ENCODE measurements around the gene ADD3.

The ADD3 gene, protein sequence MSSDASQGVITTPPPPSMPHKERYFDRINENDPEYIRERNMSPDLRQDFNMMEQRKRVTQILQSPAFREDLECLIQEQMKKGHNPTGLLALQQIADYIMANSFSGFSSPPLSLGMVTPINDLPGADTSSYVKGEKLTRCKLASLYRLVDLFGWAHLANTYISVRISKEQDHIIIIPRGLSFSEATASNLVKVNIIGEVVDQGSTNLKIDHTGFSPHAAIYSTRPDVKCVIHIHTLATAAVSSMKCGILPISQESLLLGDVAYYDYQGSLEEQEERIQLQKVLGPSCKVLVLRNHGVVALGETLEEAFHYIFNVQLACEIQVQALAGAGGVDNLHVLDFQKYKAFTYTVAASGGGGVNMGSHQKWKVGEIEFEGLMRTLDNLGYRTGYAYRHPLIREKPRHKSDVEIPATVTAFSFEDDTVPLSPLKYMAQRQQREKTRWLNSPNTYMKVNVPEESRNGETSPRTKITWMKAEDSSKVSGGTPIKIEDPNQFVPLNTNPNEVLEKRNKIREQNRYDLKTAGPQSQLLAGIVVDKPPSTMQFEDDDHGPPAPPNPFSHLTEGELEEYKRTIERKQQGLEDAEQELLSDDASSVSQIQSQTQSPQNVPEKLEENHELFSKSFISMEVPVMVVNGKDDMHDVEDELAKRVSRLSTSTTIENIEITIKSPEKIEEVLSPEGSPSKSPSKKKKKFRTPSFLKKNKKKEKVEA

DNA sequence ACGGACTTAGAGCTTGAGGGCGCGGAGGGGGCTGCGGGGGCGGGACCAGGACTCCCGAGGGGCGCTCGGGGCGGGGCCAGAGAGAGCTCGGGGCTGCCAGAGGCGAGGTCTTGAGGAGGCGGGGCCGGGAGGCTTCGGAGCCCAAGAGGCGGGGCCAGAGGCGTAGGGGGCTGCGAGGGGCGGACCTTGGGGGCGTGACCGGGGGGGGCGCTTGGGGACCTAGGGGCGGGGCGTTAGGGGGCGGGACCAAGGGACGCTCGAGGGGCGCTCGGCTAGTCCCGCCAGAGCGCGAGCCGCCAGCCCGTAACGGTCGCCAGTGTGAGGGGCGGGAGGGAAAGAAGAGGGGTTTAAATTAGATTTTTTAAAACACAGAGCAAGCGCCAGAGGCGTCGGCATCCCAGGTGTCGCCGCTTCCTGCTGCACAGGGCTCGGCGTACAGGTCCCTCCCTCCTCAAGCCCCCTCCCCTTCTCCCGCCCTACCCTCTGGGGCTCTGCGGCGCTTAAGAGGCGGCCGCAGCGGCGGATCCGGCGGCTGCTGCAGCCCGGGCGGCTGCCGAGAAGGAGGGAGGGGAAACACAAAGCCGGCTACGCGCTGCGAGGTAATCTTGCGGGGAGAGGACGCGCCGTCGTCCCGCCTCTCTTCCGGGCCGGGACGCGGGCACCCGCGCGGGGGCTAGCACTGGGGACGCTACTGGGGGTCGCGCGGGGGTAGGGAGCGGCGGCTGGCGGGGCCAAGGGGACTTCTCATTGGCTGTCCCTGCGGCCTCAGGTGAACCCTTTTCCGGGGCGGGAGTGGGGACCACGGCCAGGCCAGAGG, at the start of gene ADD3:
Gene ADD3 (plus strand): TSS at position 284 of the 817 bp plus-strand sequence. CDS start 92,670 bp downstream, outside the sequence.
- H3K4me3 ChIP-seq (ENCODE audit: low read depth, low read length) = peak within 1 kb of the TSS; percentile 83

DNA sequence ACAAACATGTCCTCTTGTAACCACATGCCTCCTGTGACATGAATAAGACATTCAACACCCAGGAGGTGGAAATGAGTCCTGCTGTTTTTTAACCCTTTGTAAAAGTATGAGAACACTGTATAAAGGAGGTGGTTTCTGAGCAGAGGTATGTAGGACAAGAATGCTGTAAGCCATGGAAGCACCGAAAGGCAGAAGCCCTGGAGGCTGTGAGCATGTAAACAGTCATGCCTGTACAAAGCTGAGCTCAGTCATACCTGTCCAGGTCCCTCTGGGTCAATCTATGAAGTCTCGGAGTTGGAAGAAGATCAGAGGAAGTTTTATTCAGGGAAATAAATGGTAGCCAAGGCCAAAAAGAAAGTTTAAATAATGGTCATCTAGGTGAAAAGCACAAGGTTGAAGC, 49.7 kb upstream of the ADD3 start:
- no peak overlapping the region for H3K4me3 ChIP-seq (ENCODE audit: low read depth, low read length)

DNA sequence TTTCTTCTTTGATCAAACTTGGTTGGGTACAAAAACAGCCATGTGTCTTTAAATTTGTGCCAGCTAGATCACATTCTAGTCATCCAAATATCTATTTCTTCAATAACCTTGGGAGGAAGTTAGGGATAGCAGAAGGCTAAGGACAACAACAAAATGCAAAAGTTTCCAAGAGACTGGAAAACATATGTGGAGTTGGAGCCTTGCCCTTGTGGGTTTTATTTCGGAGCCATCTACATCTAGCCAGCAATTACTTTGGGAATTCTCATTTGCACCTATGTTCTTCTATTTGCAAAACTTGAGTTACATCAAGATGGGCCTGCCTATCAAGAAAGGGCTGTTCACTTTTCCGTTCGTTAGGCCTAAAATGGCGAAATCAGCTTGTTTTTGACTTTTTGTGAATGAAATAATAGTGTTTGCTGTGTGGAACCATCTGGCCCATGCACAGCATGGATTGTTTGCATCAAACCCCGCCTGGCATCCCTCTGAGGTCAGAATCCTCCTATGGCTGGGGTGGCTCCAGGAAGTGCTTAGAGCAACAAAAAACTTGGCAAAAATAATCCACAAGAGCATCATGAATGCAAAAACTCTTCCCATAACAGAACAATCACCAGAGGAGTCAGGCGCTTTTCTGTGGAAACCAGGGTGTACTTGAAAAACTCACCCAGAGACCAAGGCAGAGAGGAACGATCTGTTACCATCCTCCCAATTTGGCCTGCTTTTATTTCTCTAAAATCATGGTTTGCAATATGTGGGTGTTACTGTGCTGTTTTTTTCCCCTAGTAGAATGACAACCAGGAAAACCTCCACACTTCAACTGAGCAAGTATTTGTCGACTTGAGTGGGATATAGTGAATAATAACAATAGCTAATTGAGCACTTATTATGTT, 48.3 kb upstream of the ADD3 start:
- no peak overlapping the region for H3K4me3 ChIP-seq (ENCODE audit: low read depth, low read length)

DNA sequence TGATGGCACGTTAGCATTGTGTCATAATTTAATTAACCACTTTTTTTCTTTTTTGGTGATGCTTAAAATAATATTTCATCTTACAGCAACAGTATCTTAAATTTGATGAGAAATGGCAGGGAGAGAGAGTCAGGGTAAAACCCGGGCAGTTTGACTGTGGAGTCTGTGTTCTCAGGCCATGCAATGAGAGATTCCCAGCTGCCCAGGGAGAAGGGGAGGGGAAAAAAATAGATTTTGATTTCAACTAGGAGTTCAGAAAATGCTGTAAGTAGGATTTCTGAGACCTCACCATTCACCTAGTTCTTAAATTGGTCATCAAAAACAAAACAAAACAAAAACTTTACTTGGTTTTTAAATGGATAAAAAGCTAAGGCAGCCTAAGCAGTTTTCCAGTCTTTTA, 47.1 kb upstream of the ADD3 start:
- no peak overlapping the region for H3K4me3 ChIP-seq (ENCODE audit: low read depth, low read length)

DNA sequence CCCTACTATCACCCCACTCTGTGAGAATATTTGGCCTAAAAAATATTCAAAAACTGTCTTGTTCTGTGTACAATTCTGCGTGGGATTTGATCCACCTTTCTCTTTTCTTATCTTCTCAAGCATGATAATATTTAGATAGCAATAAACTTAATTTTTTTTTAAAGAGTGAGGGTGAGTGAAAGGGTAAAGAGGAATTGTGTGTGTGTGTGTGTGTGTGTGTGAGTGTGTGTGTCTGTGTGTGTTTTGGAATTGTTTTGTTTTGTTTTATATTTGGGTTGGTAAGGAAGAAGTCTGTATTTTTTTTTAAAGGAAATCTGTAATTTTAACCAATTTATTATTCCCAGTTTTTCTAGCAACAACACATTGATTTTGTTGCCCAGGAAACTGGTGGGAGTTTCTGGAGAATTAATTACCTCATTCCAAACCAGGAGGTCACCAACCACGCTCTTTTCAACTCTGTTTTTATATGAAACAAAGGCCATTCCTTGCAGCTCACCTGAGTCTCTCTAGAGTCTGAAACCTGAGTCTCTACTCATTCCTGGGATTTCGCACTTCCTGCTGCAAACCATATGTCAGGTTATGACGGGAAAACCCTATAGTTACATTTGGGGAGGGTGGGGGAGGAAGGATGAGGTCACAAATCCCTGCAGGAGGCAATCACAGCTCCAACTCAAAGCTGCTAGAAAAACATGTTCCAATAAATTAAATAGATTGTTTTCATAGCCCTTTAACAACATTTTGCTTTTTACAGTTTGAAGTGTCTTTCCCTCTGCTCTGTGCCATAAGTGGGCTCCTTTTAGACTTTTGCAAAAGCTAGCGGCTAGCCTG, 46.4 kb upstream of the ADD3 start:
- no peak overlapping the region for H3K4me3 ChIP-seq (ENCODE audit: low read depth, low read length)

DNA sequence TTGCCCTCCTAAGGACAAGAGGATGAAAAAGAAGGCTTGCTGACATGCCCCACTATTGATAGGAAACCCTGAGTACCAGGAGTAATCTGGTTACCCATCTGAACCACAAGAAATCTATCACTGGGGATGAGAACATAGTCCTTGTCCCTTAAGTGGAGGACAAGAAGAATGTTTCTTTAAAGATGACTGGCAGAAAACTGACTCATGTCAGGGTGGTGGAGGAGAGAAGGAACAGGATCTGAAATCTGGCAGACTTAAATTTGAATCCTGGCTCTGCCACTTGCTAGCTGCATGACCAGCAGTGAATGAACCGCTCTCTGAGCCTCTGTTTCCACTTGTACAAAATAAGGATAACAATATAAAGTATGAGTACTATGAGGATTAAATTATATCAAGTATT, 45.5 kb upstream of the ADD3 start:
- no peak overlapping the region for H3K4me3 ChIP-seq (ENCODE audit: low read depth, low read length)

DNA sequence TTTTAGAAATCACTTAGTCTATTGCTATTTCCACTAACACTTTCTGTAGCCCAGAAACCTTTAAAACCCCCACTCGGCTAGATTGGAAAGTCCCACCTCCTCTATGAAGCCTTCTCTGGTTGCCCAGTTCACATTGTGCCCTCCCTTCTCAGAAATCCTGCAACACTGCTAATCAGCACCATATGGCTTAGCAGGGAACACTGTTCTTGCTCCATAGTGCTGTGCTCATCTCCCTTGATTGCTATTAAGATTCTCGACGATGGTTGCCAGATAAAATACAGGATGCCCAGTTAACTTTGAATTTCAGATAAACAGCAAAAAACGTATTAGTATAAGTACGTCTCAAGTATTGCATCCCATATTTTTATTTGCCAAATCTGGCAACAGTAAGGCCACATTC, 44.3 kb upstream of the ADD3 start:
- H3K4me3 ChIP-seq (ENCODE audit: low read depth, low read length) = no peak overlapping the region

DNA sequence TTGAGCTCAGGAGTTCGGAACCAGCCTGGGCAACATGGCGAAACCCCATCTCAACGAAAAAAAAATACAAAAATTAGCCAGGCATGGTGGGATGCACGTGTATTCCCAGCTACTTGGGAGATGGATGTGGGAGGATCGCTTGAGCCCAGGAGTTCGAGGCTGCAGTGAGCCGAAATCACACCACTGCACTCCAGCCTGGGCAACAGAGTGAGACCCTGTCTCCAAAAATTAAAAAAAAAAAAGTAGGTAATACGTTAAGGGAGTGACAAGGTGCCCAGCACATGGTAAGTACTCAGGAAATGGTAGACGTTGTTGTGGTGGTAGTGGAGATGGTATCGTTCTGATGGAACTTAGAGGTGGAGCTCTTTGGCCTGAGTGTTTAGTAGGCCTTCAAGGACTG, 43.5 kb upstream of the ADD3 start:
- H3K4me3 ChIP-seq (ENCODE audit: low read depth, low read length) = no peak overlapping the region

DNA sequence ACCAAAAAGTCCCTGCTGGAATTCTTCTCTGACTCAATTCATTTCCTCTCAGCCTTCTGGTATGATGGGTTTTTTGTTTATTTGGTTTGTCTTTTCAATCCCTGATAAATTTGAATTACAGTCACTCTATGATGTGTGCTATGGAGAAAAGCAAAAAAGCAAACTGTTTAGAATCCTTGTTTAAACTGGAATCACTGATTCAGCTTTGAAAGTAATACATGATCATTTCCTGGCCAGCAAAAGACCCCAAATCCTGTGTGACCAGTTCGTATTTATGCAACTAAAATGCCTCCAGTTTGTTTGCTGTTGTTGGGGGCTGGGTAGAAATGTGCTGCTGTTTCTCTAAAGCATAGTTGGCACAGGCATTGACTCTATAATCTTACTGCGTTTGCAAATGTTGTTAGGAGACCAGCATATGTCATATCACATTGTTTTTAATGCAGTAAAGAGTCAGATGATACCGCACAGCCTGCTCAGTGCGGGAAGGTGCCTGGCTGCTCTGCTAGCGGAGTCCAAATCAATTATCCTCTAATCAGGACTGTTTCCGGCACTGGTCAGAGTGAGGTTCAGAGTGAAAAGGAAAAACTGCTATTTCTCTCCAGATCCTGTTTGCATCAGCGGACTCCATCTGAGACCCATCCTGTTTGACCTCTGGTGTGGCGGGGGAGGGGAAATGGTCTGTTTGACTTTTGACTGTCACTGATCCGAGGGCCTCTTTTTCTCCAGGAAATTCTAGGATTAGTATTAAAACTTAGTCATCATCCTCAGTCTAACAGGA, 40.6 kb upstream of the ADD3 start:
- H3K4me3 ChIP-seq (ENCODE audit: low read depth, low read length) = no peak overlapping the region

DNA sequence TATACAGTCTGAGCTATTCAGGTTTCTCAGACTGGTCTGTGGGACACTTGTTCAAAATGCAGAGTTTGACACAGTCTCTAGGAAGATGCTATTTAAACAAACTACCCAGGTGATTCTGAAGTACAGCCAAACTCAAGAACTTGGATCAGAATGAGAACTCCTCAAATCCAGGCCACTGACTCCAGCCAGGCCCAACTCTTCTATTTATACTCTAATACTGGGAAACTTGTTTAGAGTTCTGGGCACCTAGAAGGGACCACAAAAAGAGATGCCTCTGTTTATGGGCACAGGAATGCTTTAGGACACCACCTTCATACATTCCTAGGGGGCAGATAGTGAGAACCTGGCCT, 40.1 kb upstream of the ADD3 start:
- no peak overlapping the region for H3K4me3 ChIP-seq (ENCODE audit: low read depth, low read length)

DNA sequence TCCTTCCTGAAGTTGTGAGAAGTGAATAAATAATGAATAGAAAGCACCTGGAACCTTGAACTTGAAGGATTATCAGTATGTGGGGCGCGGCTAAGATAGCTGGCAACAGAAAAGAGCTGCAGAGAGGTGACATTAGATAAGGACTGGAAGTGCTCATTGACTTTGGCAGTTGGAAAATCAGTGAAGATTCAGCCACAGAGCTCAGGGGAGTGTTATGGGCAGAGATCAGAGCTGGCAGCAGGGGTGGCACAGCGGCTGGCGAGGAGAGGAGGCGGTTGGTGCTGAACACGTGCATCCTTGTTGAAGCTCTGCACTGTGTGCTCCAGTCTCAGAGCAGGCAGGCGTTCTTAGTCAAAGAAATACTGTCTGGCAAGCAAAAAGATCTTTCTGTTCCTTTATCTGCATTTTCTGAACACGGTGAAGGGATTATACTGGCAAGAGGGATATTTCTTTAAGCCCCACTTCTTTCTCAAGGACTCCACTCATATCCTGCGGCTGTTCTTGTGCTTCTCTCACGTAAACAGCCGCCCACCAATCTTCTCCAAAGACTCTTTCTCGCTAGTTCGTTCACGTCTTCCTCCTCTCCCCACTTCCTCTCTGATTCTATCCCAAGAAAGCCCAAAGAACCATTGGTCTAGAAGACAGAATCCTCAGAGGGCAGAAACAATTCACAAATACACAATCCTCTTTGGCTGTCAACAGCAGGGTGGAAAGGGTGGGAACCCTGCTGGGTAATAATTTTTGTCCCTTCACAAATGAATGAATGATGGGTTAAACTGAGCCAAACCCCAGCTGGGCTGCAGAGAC, 38.6 kb upstream of the ADD3 start:
- no peak overlapping the region for H3K4me3 ChIP-seq (ENCODE audit: low read depth, low read length)

DNA sequence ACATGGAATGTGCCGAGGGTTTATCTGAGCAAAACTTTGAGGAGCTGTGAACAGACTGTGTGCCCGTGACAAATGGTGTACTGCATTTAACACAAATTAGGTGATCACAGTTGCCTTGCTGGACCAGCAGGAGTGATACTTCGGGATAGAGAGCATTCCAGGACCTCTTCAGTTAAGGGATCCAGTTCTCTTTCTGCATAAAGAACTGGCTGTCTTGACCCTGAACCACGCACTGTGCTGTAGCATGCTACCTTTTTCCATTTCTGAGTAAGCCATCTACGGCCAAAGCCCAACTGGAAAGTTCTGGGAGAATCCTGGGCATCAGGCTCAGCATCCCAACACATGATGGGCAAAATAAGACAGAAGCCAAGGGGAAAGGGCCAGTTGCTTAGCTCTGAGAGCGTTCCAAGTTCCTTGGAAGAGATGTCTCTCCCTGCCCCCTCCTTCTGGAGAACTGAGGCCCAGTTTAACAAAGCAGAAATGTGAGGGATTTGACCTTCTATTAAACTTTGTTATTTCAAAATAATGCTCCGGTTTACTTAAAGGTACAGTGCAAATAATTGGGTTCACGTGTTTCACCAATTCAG, 37.9 kb upstream of the ADD3 start:
- H3K4me3 ChIP-seq (ENCODE audit: low read depth, low read length) = no peak overlapping the region

DNA sequence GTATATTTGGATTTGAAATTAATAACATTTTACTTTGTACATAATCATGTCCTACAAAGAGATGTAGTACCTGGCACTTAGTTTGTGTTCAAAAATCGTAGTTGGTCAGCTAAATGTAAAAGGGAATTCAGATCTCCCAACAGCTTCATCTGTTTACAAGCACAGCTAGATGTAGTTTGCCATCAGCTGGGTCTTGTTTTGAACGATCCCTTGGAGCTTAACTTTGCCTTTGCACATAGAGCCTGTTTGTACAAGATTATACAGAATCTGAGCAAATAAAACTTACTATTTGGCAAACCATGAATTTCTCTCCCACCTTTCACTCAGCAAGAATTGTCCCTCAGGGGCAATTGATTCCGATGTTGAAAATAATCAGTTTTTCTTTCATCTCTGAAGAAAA, 36.1 kb upstream of the ADD3 start:
- H3K4me3 ChIP-seq (ENCODE audit: low read depth, low read length) = no peak overlapping the region

DNA sequence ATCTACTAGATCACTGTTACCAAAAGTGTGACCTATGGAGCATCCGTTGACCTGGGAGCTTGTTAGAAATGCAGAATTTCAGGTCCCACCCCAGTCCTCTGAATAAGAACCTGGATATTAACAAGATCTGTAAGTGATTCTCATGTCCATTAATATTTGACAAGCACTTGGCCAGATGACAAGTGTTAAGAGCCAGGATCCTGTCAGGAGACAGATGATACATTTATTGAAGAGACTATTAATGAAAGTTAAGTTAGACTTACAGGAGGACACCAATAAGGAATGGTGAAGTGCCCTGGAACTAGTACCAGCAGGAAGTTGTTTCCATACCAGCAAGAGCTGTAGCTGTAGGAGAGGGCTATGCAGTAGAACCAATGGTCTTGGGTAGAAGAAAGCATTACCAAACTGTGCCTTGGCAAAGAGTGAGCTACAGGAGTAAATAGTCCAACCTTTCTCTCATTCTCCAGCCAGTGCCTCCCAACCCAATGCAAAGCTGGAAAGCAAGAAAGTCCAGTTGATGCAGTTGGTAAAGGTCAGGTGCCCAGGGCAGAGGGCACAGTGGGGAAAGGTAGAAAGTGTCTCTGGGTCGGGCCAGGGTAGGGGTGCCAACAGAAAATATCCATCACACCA, 35.3 kb upstream of the ADD3 start:
- H3K4me3 ChIP-seq (ENCODE audit: low read depth, low read length) = no peak overlapping the region

DNA sequence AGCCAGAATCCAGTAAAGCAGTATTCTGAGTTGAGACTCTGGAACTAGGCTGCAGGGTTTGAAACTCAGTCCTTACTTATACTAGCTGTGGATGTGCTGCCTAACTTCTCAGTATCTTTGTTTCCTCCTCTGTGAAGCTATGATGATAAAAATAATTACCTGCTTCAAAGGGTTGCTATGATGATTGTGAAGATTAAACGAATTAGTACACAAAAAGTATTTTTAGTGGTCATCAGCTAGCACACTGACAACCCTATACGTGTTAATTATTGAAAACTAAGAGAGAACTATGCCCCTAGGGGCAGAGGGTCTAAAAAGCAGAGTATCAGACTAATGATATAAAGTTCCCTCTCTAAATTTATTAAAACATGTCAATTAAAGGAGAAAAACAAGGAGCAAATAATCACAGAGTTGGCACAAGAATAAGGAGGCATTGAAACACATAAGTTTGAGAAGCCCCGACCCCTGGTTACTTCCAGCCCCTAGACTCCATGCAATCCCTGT, 34.4 kb upstream of the ADD3 start:
- no peak overlapping the region for H3K4me3 ChIP-seq (ENCODE audit: low read depth, low read length)

DNA sequence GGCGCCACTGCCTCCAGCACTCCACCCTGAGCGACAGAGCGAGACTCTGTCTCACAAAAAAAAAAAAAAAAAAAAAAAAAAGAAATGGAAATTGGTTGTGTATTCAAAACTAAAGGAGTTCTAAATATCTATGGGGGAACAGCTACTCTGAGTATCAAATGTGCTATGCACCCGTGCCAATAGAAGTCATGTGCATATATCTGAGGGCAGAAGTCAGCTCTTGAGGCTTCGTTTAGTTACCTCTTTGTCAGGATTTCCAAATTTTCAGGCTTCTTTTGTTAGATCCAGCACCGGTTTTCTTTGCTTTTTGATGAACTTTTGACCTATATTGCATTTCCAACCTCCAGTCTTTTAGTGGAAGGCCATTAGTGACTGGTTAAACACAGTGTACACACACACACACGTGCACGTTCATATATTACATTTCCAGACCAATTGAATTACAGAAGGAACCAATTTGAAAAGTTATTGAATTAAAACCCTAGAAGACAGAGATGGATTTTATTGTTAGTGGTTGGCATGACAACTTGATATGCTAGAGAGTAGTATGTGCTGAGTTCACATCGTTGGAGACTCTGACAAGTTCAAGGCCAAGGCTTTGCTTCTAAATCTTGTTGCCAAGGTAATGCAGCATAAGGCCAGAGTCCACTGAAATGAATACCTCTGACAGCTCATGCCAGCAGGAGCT, 33.1 kb upstream of the ADD3 start:
- H3K4me3 ChIP-seq (ENCODE audit: low read depth, low read length) = no peak overlapping the region
